ENCODE measurements around the gene POLL. TPM values are rescaled to one million over a fixed set of nuclear protein-coding genes. Genes with fewer than 3 reads are reported as not detected.

The POLL gene
- total and polyA plus RNA-seq, 10 of the 15 experiments (the other 5 are each of a cell fraction or from before 2014, with no cell fraction given), result 1.5 to 25.4 (median 13.8) TPM

- TF ChIP-seq ZNF687 (IDR thresholded peaks at IDR 0.05), result no peak
- no peak for TF ChIP-seq NKRF (conservative IDR thresholded peaks at IDR 0.05)
Observed at GRCh38 chr10:101561068-101561915, 26.8 kb downstream of the POLL start (continued).

Measured in GM12878 (cell line).